Thyroid gland (tissue), 4 donors: ENCODE results near the gene CXorf38.

Source experiments
- CTCF ChIP-seq, 6 experiments: fragments of 200-600 bp in 3 of 6; fragments of 450-650 bp in 3 of 6; sonication (generic) in 3 of 6; IDR thresholded peaks; one replicate each; pipeline ENCODE4 v1.5.1; 2016 to 2019; ENCODE audit warnings: antibody characterized with exemption in 6 of 6, mild to moderate bottlenecking in 2 of 6, inconsistent platforms in 1 of 6, moderate library complexity in 1 of 6
- POLR2A ChIP-seq, 2 donors: fragments of 450-650 bp; IDR thresholded peaks; one replicate each; pipeline ENCODE4 v1.6.1; 2017; ENCODE audit warnings: antibody characterized with exemption in 2 of 2, mild to moderate bottlenecking in 2 of 2, moderate library complexity in 1 of 2

GRCh38 chrX:40644821-40645358 lies 2.5 kb downstream of the CXorf38 start:
- TF ChIP-seq CTCF (IDR thresholded peaks at IDR 0.05) (no peak), POLR2A (IDR thresholded peaks at IDR 0.05) (no peak)
